Activated CD4-positive, CD25-positive, alpha-beta regulatory T cell (primary cell): ENCODE measurements around the gene CREBBP.

ENCODE experiments used
- DNase-seq, 4 experiments: peaks; one replicate each; lab custom pipeline; 2025; lab: John Stamatoyannopoulos, UW

The CREBBP gene

DNA sequence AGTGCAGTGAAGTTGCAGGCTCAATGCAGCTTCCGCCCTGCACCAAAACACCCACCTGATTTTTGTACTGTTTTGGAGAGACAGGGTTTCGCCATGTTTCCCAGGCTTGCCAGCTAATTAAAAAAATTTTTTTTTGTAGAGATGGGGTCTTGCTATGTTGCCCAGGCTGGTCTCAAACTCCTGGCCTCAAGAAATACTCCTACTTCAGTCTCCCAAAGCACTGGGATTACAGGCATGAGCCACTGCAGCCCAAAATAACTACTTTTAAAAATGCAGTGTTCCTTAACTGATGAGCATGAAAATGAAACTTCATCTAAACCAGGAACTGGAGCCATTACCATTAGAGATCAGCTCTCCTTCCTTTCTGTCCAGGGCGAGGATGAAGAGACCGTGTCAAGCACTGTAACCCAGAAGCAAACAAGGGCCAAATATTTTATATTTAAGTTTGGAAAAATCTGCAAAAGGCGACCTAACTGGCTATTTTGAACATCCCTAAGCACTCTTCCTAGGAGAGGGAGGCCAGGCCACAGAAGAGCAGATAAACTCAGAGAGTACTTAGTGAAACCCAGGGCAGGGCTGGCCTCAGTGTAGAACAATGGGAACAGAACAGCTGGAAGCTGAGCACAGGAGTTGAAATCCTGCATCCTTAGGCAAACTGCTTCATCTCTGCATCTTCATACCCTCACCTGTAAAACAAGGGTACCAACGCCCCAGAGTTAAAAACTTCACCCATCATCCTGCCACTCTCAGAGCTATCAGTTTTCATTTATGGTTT is 24.0 kb downstream of the CREBBP start:
- no peak for DNase-seq

DNA sequence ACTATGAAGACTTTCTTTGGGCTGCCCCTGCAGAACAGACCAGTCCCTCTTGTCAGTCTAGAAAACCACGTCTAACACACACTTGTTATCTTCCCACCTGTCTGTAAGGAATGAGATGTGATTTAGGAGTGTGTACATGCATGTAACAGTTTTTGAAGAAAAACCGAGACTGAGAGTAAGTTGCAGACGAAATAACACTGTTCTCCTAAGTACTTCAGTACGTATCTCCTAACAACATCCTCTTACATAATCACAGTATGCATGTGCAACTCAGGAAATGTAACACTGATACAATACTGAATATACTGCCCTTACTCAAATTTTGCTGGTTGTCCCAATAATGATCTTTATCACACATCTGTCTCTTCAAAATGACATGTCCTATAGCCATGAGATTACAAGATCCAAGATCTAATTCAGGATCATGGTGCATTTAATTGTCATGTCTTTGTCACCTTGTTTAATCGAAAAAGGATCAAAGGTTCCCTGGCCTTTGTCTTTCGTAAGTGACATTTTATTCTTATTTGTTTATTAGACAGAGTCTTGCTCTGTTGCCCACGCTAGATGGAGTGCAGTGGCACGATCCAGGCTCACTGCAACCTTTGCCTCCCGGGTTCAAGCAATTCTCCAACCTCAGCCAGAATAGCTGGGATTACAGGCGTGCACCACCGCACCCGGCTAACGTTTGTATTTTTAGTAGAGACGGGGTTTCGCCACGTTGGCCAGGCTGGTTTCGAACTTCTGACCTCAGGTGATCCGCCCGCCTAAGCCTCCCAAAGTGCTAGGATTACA is 25.6 kb downstream of the CREBBP start:
- DNase-seq: no peak

DNA sequence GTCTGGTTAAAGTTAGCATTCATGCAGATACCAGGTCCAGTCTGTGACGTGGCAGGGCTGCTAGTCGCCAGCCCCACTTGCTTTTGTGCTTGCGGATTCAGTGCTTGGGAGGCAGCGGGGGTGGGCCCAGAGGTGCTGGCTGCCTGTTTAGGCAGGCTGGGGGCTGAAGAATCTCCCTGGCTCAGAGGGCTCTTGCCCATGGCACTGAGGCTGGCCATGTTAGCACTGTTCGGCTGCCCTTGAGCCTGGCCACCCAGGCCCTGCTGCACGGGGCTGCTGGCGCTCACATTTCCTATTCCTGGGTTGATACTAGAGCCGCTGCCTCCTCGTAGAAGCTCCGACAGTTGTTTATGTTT is 30.0 kb downstream of the CREBBP start:
- no peak for DNase-seq

DNA sequence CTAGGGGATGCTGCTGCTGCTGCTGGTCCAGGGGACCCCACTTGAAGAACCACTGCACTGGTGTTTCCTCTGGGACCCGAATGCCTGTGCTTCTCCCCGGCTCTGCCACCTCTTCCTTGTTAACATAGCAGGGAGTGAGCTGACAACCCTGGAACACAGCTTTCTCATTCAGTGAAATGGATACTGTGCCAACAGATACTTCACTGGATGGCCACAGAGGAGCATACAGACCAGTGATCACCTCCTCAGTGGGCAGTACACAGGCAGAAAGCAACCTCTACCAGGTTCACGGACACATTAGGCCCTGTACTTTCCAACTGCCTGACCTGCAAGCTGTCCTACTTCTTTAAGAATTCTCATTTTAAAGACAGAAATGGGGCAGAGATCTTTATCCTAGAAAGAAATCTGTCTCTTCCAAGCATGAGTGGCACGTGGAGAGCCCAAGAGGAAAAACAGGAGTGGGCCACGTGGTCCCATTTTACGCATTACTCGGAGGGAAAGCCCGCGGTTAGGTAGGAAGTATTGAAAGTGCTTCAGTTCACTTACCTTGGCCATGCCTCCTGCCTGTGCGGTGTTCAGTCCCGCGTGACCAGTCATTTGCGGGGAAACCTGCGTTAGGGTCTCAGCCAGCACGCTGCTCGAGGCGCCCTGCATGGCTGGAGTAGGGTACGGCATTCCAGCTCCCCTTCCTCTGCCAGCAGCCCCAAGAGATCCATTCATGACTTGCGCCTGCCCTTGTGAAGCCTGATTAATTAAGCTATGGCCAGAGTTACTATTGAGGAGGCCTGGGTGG is 30.6 kb downstream of the CREBBP start:
- no peak for DNase-seq

DNA sequence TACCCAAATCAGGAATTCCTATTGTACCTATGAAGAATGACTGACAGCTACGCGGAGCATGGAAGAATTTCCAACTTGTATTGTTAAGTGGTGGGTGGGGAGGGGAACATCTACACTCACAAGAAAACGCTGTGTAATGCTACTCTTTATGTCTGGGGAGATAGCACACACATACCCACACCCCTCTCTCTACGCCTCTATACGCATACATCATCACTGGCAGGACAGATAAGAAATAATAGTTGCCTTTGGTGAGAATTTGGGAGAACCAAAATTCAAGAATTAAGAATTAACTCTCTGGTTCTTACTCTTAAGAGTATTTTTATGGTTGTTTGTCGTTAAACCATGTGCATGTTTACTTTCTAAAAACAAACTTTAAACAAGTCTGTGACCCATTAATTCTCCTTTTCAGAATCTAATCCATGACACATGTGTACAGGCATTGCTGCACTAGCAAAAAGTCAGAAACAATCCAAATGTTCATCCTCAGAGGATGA is 33.9 kb downstream of the CREBBP start:
- no peak for DNase-seq

DNA sequence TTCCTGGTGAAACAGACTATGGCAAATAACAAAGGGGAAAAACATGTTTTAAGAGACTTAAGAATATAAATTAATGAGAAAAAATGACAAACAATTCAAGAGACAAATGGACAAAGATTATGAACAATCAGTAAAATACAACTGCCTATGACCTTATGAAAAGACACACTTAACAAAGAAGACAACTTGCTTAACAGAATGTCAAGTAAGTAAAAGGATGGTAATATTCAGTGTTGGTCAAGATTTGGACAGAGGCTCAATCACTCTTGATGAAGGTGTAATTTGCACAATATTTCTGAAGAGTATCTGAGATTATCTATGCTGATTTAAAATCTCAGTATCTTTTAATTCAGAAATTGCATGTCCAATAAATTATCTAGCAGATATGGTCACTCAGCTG is 34.4 kb downstream of the CREBBP start:
- no peak for DNase-seq

DNA sequence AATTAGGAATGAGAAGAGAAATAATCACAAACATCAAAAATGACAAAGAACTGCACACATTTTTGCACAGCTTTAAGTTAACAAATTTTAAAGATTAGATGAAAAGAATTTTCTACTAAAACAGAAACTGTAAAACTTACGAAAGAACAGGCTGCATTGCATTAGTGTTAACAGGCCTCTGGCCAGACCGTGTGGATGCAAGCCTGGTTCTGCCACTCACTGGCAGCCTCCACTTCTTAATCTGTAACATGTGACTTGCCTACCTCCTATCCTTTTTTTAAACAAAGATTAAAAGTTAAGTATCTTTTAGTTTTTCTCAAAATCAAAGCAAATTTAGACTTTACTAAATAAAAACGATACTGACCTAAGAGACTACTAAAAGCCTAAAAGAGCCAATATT is 37.5 kb downstream of the CREBBP start:
- DNase-seq: no peak

DNA sequence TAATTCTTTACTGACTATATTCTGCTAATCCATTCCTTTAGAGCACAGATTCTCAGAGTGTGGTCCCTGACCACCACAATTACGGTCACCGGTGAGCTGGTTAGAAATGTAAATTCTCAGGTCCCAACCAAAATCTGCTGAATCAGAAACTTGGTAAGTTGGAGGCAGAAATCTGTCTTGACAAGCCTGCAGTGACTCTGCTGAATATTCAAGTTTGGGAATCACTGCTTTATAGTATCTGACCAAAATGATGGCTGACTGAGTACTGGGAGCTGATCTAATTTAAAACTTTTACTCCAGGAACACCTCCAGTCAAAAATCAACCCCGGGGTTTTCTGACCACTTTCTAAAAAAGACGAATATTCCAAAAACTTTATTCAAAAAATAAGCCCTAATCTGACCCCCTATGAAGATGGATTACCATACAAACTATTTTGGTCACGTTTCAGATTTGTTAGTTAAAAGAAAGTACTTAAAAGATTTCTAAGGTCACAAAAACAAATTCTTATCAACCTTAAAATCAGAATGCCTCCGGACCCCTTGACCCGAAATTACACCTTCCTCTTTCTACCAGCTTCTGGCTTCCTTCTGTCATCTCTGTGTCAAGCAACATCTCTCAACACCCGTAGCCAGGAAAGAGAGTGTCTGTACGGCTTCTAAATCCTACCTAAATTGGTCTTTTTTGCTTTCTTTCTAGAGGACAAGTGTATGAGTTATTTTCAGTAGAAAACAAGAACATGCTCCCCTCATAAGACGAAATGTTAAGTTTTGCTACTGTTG is 38.6 kb downstream of the CREBBP start:
- DNase-seq: no peak

DNA sequence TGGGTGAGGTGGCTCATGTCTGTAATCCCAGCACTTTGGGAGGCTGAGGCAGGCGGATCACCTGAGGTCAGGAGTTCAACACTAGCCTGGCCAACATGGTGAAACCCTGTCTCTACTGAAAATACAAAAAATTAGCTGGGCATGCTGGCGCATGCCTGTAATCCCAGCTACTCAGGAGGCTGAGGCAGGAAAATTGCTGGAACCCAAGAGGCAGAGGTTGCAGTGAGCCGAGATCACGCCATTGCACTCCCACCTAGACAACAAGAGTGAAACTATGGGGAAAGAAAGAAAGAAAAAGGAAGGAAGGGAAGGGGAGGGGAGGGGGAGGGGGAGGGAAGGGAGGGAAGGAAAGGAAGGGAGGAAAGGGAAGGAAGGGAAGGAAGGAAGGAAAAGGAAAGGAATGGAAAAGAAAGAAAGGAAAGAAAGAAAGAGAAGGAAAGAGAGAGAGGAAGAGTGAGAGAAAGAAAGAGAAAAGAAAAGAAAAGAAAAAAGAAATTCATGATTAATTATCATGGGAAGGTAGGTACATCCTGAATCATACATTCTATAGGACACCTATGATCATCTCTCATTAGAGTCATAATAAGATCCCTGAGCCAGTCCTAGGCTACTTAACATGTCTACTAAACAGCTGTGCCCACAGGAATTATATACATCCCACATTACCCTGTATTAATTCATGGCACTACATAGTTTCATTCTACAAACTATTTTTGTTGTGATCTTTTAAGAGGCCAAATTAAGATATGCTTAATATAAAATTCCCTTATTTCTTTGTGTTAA is 40.9 kb downstream of the CREBBP start:
- no peak for DNase-seq

DNA sequence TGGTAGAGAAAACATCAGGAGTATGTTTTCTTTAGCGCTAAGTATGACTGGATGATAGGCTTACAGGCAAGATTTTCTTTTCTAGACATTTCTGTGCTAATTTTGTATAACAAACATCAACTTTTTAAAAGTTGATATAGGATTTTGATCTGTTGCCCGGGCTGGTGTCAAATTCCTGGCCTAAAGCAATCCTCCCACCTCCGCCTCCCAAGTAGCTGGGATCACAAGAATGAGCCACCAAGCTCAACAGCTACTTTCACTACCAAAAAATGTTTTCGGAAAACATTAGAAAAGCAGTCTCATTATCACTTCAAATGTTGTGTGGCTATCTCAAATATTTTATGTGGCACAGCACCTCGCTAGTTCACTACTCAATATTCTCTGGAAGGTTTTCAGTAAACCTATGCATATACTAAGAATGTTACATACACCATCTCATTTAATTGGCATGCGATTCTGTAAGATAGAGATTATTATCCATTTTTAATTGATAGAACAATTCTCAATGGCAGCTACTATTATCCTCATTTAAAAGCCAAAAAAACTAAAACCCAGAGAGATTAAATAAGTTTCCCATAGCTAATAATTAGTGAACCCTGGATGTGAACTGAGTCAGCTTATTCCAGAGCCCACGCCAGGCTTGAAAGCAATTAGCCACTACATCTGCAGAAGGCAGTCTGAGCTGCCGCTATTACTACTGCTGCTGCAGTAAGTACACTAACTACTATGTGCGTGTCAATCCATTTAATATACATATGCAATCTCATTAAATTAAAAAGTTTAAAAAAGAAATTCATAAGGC is 41.7 kb downstream of the CREBBP start:
- no peak for DNase-seq

DNA sequence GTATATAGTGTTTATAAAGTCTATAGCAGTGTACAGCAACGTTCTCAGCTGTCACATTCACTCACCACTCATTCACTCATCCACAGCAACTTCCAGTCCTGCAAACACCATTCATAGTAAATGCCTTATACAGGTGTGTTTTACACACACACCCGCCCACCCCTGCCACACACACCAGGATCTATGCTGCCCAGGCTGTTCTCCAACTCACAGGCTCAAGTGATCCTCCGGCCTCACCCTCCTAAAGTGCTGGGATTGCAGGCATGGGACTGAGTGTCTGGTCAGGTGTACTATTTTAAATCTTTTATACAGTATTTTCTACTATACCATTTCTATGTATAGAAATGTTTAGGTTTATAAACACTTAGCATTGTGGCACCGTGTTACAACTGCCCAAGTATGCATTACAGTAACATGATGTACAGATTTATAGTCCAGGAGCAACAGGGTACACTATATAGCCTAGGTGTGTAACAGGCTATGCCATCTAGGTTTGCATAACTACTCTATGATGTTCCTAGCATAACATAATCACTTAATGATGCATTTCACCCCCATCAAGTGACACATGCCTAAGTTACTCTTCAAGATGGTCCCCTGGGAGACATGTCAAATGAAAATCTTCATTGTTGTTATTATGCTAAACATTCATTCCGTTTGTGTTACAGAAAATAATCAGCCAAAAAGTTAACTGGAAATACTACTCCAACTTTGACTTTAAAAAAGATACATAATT is 42.5 kb downstream of the CREBBP start:
- DNase-seq: no peak

DNA sequence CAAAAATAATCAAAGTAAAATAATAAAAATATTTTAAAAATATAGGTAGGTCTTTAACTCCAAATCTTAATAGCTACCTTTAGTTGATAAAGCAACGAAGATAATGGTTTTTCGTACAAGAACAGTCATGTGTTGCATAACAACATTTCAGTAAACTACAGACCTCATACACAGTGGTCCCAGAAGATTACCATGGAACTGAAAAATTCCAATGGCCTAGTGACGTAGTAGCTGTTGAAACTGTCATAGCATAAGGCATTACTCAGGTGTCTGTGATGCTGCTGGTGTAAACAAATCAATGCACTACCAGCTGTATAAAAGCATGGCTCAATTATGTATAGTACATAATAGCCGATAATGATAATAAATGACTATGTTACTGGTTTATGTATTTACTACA is 43.9 kb downstream of the CREBBP start:
- no peak for DNase-seq

DNA sequence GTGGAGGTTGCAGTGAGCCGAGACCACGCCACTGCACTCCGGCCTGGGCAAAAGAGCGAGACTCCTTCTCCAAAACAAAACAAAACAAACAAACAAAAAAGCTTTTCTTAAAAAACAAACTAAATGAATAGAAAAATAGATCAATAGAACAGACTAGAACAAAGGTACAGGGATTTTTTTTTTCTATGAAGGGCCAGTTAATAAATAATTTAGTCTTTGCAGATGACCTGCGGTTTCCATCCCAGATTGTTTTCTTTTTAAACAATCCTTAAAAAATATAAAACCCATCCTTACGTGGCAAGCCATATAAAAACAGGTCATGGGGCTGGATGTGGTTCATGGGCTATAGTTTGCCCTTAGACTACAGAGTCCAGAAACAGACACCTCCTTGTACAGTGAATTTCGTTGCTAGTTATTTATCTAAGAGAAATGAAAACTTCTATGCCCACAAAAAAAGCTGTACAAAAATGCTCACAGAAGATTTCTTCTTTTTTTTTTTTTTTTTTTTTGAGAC is 45.4 kb downstream of the CREBBP start:
- DNase-seq: no peak

DNA sequence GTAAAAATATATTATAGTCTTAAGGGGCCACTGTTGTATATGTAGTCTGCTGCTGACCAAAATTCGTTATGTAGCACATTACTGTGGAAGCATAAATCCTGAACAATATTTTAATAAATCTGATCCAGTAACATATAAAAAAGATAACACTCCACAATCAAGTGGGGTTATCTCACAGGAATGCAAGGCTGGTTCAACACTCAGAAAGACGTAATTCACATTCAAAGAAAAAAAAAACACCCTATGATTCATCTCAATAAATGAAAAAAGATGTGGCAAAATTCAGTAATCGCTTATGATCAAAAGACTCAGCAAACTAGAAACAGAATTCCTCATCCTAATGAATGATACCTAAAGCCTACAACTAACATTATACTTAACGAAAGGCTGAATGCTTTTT is 47.8 kb downstream of the CREBBP start:
- no peak for DNase-seq

DNA sequence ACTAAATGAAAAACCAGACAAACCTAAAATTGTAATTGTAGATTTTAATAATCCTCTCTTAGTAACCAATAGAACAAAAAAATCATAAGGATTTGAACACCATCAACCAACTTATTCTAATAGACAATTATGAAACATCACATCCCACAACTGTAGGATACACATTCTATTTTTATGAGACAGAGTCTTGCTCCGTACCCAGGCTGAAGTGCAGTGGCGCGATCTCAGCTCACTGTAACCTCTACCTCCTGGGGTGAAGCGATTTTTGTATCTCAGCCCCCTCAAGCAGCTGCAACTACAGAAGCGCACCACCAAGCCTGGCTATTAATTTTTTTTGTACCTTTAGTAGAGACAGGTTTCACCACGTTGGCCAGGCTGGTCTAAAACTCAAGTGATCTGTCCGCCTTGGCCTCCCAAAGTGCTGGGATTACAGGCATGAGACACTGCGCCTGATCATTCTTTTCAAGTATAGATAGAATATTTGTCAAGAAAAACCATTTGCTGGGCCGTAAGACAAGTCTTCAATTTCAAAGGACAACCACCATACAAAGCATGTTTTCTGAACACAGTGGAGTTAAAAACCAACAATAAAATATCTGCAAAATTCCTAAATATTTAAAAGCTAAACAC is 49.8 kb downstream of the CREBBP start:
- no peak for DNase-seq

DNA sequence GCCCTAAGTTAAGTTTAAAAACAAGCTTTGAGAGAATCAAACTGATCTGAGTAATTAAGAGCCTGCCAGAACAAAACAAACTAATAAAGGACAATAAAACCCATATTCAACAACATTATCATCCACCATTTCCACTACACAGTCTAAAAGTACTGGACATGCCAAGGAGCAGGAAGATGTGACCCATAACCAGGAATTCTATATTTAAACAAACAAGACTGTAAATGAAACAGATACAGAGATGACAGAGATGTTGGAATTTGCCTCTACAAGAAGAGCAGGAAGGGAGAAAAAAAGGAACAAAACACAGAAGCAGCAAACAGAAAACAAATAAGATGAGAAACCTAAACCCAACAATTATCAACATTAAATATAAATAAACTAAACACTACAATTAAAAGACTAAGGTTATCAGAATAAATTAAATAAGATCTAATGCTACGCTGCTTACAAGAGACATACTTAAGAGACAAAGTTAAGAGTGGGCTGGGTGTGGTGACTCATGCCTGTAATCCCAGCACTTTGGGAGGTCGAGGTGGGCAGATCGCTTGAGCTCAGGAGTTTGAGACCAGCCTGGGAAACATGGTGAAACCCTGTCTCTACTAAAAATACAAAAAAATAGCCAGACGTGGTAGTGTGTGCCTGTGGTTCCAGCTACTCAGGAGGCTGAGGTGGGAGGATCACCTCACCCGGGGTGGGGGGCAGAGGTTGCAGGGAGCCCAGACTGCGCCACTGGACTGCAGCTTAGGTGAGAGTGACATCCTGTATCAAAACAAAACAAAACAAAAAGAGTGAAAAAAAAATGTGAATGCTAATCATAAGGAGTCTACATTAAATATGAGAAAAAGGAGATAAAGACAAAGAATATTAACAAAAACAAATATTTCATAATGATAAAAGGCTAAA is 50.6 kb downstream of the CREBBP start:
- no peak for DNase-seq

DNA sequence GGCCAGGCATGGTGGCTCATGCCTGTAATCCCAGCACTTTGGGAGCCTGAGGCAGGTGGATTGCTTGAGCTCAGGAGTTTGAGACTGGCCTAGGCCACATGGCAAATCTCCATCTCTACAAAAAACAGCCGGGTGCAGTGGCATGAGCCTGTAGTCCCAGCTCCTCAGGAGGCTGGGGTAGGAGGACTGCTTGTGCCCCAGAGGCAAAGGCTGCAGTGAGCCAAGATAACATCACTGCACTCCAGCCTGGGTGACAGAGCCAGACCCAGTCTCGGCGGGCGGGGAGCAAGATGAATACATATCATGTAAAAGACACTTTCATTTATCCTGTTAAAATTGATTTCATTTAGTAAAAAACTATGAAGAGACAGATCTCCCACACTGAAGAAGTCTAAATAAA is 54.6 kb downstream of the CREBBP start:
- no peak for DNase-seq

DNA sequence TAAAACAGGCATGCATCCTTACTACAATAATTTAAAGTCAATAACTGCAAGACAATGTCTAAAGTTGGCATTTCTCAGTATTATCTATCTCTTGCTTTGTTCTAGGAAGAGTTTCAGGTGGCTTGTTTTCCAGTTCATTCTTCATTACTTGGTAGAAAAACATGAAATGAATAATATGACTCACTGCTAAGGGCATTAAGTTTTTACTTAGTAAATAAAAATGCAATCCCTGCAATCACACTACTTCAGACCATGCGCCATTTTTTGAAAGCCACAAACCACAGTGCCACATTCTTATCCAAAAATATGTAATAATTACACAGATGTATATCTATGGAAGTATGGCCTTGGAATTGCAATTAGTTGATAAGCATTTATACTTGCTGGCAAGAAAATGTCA is 55.4 kb downstream of the CREBBP start:
- no peak for DNase-seq
